Activated T-helper 17 cell treated with anti-CD3 and anti-CD28 coated beads, Interleukin-2, amount 50 U/mL, for 72 hours (primary cell): ENCODE measurements around the gene KRTAP1-4. TPM values are rescaled to one million over a fixed set of nuclear protein-coding genes. Genes with fewer than 3 reads are reported as not detected.
"Not testable (repeated sequence)": the region's sequence is repeated elsewhere in the genome, so short reads cannot be mapped to it uniquely, and the experiment has no call there.

ENCODE experiments used
- ATAC-seq: fragments of 150-1000 bp; cut with Tn5 transposase; replicated peaks from 2 replicates; pipeline ENCODE4 v1.10.0; 2021; ENCODE audit warnings: mild to moderate bottlenecking, moderate library complexity
- H3K27ac Mint-ChIP-seq: one replicate; pipeline ENCODE4 v1.8.0; 2022; ENCODE audit warnings: mixed read lengths
- H3K27me3 Mint-ChIP-seq: one replicate; pipeline ENCODE4 v1.8.0; 2022; ENCODE audit warnings: mixed read lengths
- H3K36me3 Mint-ChIP-seq: one replicate; pipeline ENCODE4 v1.8.0; 2022; ENCODE audit warnings: low read depth, mild to moderate bottlenecking, mixed read lengths
- H3K4me1 Mint-ChIP-seq: one replicate; pipeline ENCODE4 v1.8.0; 2022; ENCODE audit warnings: mixed read lengths
- H3K4me3 Mint-ChIP-seq: one replicate; pipeline ENCODE4 v1.8.0; 2022; ENCODE audit warnings: mild to moderate bottlenecking, mixed read lengths
- H3K9me3 Mint-ChIP-seq: one replicate; pipeline ENCODE4 v1.8.0; 2022; ENCODE audit warnings: mixed read lengths
- total RNA-seq, 2 donors: library from RNA; stranded (reverse); gene quantifications; one replicate each; pipeline ENCODE4 v1.2.3, GENCODE V29; 2022

The KRTAP1-4 gene
- not detected for total RNA-seq

GRCh38 chr17:41029633-41030245 lies at the start of gene KRTAP1-4:
Gene KRTAP1-4 (minus strand): TSS chr17:41030195. CDS start chr17:41030078, 117 bp downstream.
- Mint-ChIP-seq H3K4me3 (no peak within 1 kb of the TSS), H3K4me1 (no peaks in the 10 kb centered on the region), H3K36me3 (no peaks in the 10 kb centered on the region), H3K27me3 (peaks cover 29% of the 10 kb centered on the region), H3K9me3 (no peaks in the 10 kb centered on the region), H3K27ac (no peak within 1 kb of the TSS)
- no peak for ATAC-seq

GRCh38 chr17:41076788-41077187 lies 46.8 kb upstream of the KRTAP1-4 start:
- ATAC-seq: no peak
- H3K4me3 Mint-ChIP-seq: no peak overlapping the region
- H3K27me3 Mint-ChIP-seq: peaks cover 21% of the 10 kb centered on the region
- H3K9me3 Mint-ChIP-seq: no peaks in the 10 kb centered on the region
- no peaks in the 10 kb centered on the region for H3K4me1 Mint-ChIP-seq
- H3K36me3 Mint-ChIP-seq: no peaks in the 10 kb centered on the region
- H3K27ac Mint-ChIP-seq: no peak overlapping the region

GRCh38 chr17:41073676-41074075 lies 43.7 kb upstream of the KRTAP1-4 start:
- Mint-ChIP-seq H3K4me1 (no peaks in the 10 kb centered on the region), H3K27ac (no peak overlapping the region), H3K4me3 (no peak overlapping the region), H3K9me3 (no peaks in the 10 kb centered on the region), H3K27me3 (peaks cover 14% of the 10 kb centered on the region), H3K36me3 (no peaks in the 10 kb centered on the region)
- no peak for ATAC-seq

GRCh38 chr17:41071606-41072360 lies 41.8 kb upstream of the KRTAP1-4 start:
- no peaks in the 10 kb centered on the region for H3K4me1 Mint-ChIP-seq
- H3K4me3 Mint-ChIP-seq: no peak overlapping the region
- no peak overlapping the region for H3K27ac Mint-ChIP-seq

GRCh38 chr17:41069031-41069430 lies 39.0 kb upstream of the KRTAP1-4 start:
- Mint-ChIP-seq H3K4me1 (peaks cover 5% of the 10 kb centered on the region), H3K9me3 (no peaks in the 10 kb centered on the region), H3K4me3 (no peak overlapping the region), H3K27me3 (no peaks in the 10 kb centered on the region), H3K36me3 (no peaks in the 10 kb centered on the region), H3K27ac (no peak overlapping the region)
- ATAC-seq: no peak

More at GRCh38 chr17:41071606-41072360, 41.8 kb upstream of the KRTAP1-4 start:
- Mint-ChIP-seq H3K27me3 (peaks cover 14% of the 10 kb centered on the region), H3K9me3 (no peaks in the 10 kb centered on the region), H3K36me3 (no peaks in the 10 kb centered on the region)
- no peak for ATAC-seq

GRCh38 chr17:41067281-41067680 lies 37.3 kb upstream of the KRTAP1-4 start:
- H3K36me3 Mint-ChIP-seq: no peaks in the 10 kb centered on the region
- peaks cover 5% of the 10 kb centered on the region for H3K4me1 Mint-ChIP-seq
- H3K9me3 Mint-ChIP-seq: no peaks in the 10 kb centered on the region
- no peak overlapping the region for H3K27ac Mint-ChIP-seq
- peaks cover 4% of the 10 kb centered on the region for H3K27me3 Mint-ChIP-seq
- no peak for ATAC-seq
- H3K4me3 Mint-ChIP-seq: no peak overlapping the region

GRCh38 chr17:41065829-41066624 lies 36.0 kb upstream of the KRTAP1-4 start, which contains the start of gene KRTAP2-4:
Gene KRTAP2-4 (minus strand): TSS chr17:41065879. CDS start chr17:41065845, 34 bp downstream.
- Mint-ChIP-seq H3K4me1 (peaks cover 5% of the 10 kb centered on the region), H3K27ac (no peak within 1 kb of the TSS), H3K27me3 (peaks cover 12% of the 10 kb centered on the region), H3K9me3 (no peaks in the 10 kb centered on the region), H3K4me3 (no peak within 1 kb of the TSS), H3K36me3 (no peaks in the 10 kb centered on the region)
- ATAC-seq: peak; percentile 44

GRCh38 chr17:41065016-41065689 lies 35.2 kb upstream of the KRTAP1-4 start:
- peaks cover 20% of the 10 kb centered on the region for H3K27me3 Mint-ChIP-seq
- not testable (repeated sequence) for H3K4me3 Mint-ChIP-seq, H3K36me3 Mint-ChIP-seq, H3K4me1 Mint-ChIP-seq, H3K9me3 Mint-ChIP-seq, ATAC-seq, H3K27ac Mint-ChIP-seq

- H3K9me3 Mint-ChIP-seq: no peaks in the 10 kb centered on the region
- H3K4me3 Mint-ChIP-seq: no peak overlapping the region
- H3K36me3 Mint-ChIP-seq: no peaks in the 10 kb centered on the region
- no peak for ATAC-seq
- H3K4me1 Mint-ChIP-seq: peaks cover 5% of the 10 kb centered on the region
- no peak overlapping the region for H3K27ac Mint-ChIP-seq
- peaks cover 23% of the 10 kb centered on the region for H3K27me3 Mint-ChIP-seq
These were observed 34.3 kb upstream of the KRTAP1-4 start for GRCh38 chr17:41064301-41064700.

GRCh38 chr17:41063449-41063848 lies 33.5 kb upstream of the KRTAP1-4 start:
- H3K4me3 Mint-ChIP-seq: no peak overlapping the region
- peaks cover 5% of the 10 kb centered on the region for H3K4me1 Mint-ChIP-seq
- no peaks in the 10 kb centered on the region for H3K36me3 Mint-ChIP-seq

GRCh38 chr17:41061964-41062363 lies 32.0 kb upstream of the KRTAP1-4 start:
- H3K4me3 Mint-ChIP-seq: no peak overlapping the region
- H3K36me3 Mint-ChIP-seq: no peaks in the 10 kb centered on the region
- no peak for ATAC-seq
- no peaks in the 10 kb centered on the region for H3K9me3 Mint-ChIP-seq
- no peak overlapping the region for H3K27ac Mint-ChIP-seq
- peaks cover 5% of the 10 kb centered on the region for H3K4me1 Mint-ChIP-seq
- peaks cover 40% of the 10 kb centered on the region for H3K27me3 Mint-ChIP-seq

More at GRCh38 chr17:41063449-41063848, 33.5 kb upstream of the KRTAP1-4 start:
- Mint-ChIP-seq H3K9me3 (no peaks in the 10 kb centered on the region), H3K27me3 (peaks cover 31% of the 10 kb centered on the region), H3K27ac (no peak overlapping the region)
- no peak for ATAC-seq

GRCh38 chr17:41060052-41060604 lies 30.1 kb upstream of the KRTAP1-4 start, which contains the start of gene KRTAP2-3:
Gene KRTAP2-3 (minus strand): TSS chr17:41060114. CDS start chr17:41060050, 64 bp downstream.
- Mint-ChIP-seq H3K9me3 (no peaks in the 10 kb centered on the region), H3K4me3 (no peak within 1 kb of the TSS)
- no peak for ATAC-seq

GRCh38 chr17:41059276-41060051 lies 29.5 kb upstream of the KRTAP1-4 start:
- H3K4me1 Mint-ChIP-seq, H3K36me3 Mint-ChIP-seq, H3K4me3 Mint-ChIP-seq, H3K9me3 Mint-ChIP-seq, H3K27ac Mint-ChIP-seq, ATAC-seq: not testable (repeated sequence)
- H3K27me3 Mint-ChIP-seq: peaks cover 44% of the 10 kb centered on the region

More at GRCh38 chr17:41060052-41060604, 30.1 kb upstream of the KRTAP1-4 start, which contains the start of gene KRTAP2-3:
- H3K27ac Mint-ChIP-seq: no peak within 1 kb of the TSS
- peaks cover 44% of the 10 kb centered on the region for H3K27me3 Mint-ChIP-seq
- H3K36me3 Mint-ChIP-seq: no peaks in the 10 kb centered on the region
- H3K4me1 Mint-ChIP-seq: no peaks in the 10 kb centered on the region
